ENCODE results near the gene CTDSPL.
"Not testable (repeated sequence)": the region's sequence is repeated elsewhere in the genome, so short reads cannot be mapped to it uniquely, and the experiment has no call there.

Gene CTDSPL

GRCh38 chr3:38026856-38027255 lies 165.2 kb downstream of the CTDSPL start:
- no peak for DNase-seq

- no peak for DNase-seq
These were observed 166.1 kb downstream of the CTDSPL start for GRCh38 chr3:38027466-38028465.

GRCh38 chr3:38028621-38029361 lies 167.1 kb downstream of the CTDSPL start:
- DNase-seq = no peak

GRCh38 chr3:38029400-38030125 lies 167.9 kb downstream of the CTDSPL start, which contains the start of gene PLCD1:
PLCD1 (minus strand) TSS chr3:38029642; CDS start chr3:38029539, 103 bp downstream.
- DNase-seq = peak; percentile 45

GRCh38 chr3:38030126-38031021 lies 168.7 kb downstream of the CTDSPL start:
- no peak for DNase-seq

GRCh38 chr3:38031022-38031994 lies 169.6 kb downstream of the CTDSPL start:
- DNase-seq = peak; percentile 79

GRCh38 chr3:38032328-38032865 lies 170.7 kb downstream of the CTDSPL start:
- DNase-seq = no peak

GRCh38 chr3:38033586-38033985 lies 171.9 kb downstream of the CTDSPL start:
- DNase-seq = not testable (repeated sequence)
